Activated naive CD8-positive, alpha-beta T cell treated with anti-CD3 and anti-CD28 coated beads for 36 hours (primary cell): ENCODE measurements around the gene BICC1. TPM values are rescaled to one million over a fixed set of nuclear protein-coding genes. Genes with fewer than 3 reads are reported as not detected.

Source experiments
- DNase-seq: peaks from one replicate; pipeline ENCODE4 v3.0.0; 2021
- H3K27ac Mint-ChIP-seq: one replicate; pipeline ENCODE4 v1.8.0; 2022; ENCODE audit warnings: mild to moderate bottlenecking, moderate library complexity, mixed read lengths
- H3K27me3 Mint-ChIP-seq: one replicate; pipeline ENCODE4 v1.8.0; 2022; ENCODE audit warnings: mild to moderate bottlenecking, mixed read lengths
- H3K36me3 Mint-ChIP-seq: one replicate; pipeline ENCODE4 v1.8.0; 2021; ENCODE audit warnings: mild to moderate bottlenecking, mixed read lengths
- H3K4me1 Mint-ChIP-seq: one replicate; pipeline ENCODE4 v1.8.0; 2021; ENCODE audit warnings: mixed read lengths
- H3K4me3 Mint-ChIP-seq: one replicate; pipeline ENCODE4 v1.8.0; 2022; ENCODE audit warnings: mild to moderate bottlenecking, moderate library complexity, mixed read lengths
- H3K9me3 Mint-ChIP-seq: one replicate; pipeline ENCODE4 v1.8.0; 2022; ENCODE audit warnings: mixed read lengths
- total RNA-seq, 2 experiments: library from RNA; stranded (reverse); gene quantifications; one replicate each; pipeline ENCODE4 v1.2.3, GENCODE V29; 2021

The BICC1 gene
- total RNA-seq, 2 experiments from 2014 or later, result 0.04 TPM; not detected in 1

- no peak for DNase-seq
- no peaks in the 10 kb centered on the region for H3K27me3 Mint-ChIP-seq
- H3K27ac Mint-ChIP-seq, result no peak overlapping the region
- no peaks in the 10 kb centered on the region for H3K4me1 Mint-ChIP-seq
- no peak overlapping the region for H3K4me3 Mint-ChIP-seq
- no peaks in the 10 kb centered on the region for H3K36me3 Mint-ChIP-seq
- H3K9me3 Mint-ChIP-seq, result no peaks in the 10 kb centered on the region
These were observed 192.0 kb downstream of the BICC1 start for GRCh38 chr10:58704671-58705141.

DNA sequence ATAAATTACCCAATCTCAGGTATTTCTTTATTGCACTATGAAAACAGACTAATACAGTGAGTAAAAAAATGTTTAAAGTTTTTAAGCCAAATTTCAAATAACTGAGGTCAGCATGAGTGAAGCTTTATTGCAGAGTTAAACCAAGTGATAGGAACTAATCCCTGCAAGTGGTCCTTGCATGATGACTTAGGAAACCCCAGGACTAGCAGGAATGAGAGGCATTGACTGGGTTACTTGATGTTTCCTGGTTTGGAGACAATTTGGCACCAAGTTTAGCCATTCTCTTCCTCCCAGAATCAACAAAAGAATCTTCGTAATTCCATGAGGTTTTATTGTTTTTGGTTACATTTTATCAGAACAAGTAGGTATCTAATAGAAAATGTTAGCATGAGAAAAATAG is 194.2 kb downstream of the BICC1 start:
- Mint-ChIP-seq H3K9me3 (no peaks in the 10 kb centered on the region), H3K4me3 (no peak overlapping the region), H3K4me1 (no peaks in the 10 kb centered on the region), H3K27ac (no peak overlapping the region), H3K27me3 (no peaks in the 10 kb centered on the region), H3K36me3 (no peaks in the 10 kb centered on the region)
- no peak for DNase-seq

- no peaks in the 10 kb centered on the region for H3K27me3 Mint-ChIP-seq
- no peak for DNase-seq
- no peaks in the 10 kb centered on the region for H3K9me3 Mint-ChIP-seq
- H3K4me3 Mint-ChIP-seq, result no peak overlapping the region
- H3K27ac Mint-ChIP-seq, result no peak overlapping the region
- H3K4me1 Mint-ChIP-seq, result no peaks in the 10 kb centered on the region
- no peaks in the 10 kb centered on the region for H3K36me3 Mint-ChIP-seq
These were observed 199.5 kb downstream of the BICC1 start for GRCh38 chr10:58712141-58712540.

GRCh38 chr10:58712982-58713381 is 200.3 kb downstream of the BICC1 start:
- Mint-ChIP-seq H3K9me3 (no peaks in the 10 kb centered on the region), H3K4me3 (no peak overlapping the region), H3K36me3 (no peaks in the 10 kb centered on the region), H3K4me1 (no peaks in the 10 kb centered on the region), H3K27me3 (no peaks in the 10 kb centered on the region), H3K27ac (no peak overlapping the region)
- no peak for DNase-seq

GRCh38 chr10:58714409-58714808 is 201.7 kb downstream of the BICC1 start:
- DNase-seq, result no peak
- H3K9me3 Mint-ChIP-seq, result no peaks in the 10 kb centered on the region
- H3K36me3 Mint-ChIP-seq, result no peaks in the 10 kb centered on the region
- H3K4me3 Mint-ChIP-seq, result no peak overlapping the region
- no peaks in the 10 kb centered on the region for H3K27me3 Mint-ChIP-seq
- no peak overlapping the region for H3K27ac Mint-ChIP-seq
- no peaks in the 10 kb centered on the region for H3K4me1 Mint-ChIP-seq

- no peak for DNase-seq
- H3K4me3 Mint-ChIP-seq, result no peak overlapping the region
- H3K27me3 Mint-ChIP-seq, result no peaks in the 10 kb centered on the region
- H3K9me3 Mint-ChIP-seq, result no peaks in the 10 kb centered on the region
- H3K4me1 Mint-ChIP-seq, result no peaks in the 10 kb centered on the region
- H3K27ac Mint-ChIP-seq, result no peak overlapping the region
- no peaks in the 10 kb centered on the region for H3K36me3 Mint-ChIP-seq
These were observed 202.4 kb downstream of the BICC1 start for GRCh38 chr10:58715061-58715460.

DNA sequence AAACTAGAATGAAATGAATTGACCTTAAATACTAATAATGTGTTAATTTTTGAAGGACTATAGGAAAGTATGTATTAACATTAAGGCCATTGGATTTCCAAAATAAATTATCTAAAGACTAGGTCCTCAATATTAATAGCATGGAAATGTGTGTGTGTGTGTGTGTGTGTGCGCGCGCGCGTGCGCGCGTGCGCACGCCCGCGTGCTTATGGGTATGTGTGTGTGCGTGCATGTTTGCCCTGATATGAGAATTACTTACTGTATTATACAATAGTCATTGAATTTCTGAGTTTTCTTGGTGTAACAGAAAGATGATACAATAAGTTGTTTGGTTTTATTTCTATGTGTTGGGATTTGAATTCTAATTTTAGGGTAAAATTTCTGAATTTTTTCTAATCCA is 205.9 kb downstream of the BICC1 start:
- no peak for DNase-seq
- no peaks in the 10 kb centered on the region for H3K4me1 Mint-ChIP-seq
- no peak overlapping the region for H3K4me3 Mint-ChIP-seq
- H3K27ac Mint-ChIP-seq, result no peak overlapping the region
- no peaks in the 10 kb centered on the region for H3K9me3 Mint-ChIP-seq
- no peaks in the 10 kb centered on the region for H3K27me3 Mint-ChIP-seq
- no peaks in the 10 kb centered on the region for H3K36me3 Mint-ChIP-seq

- H3K9me3 Mint-ChIP-seq, result no peaks in the 10 kb centered on the region
- DNase-seq, result no peak
- H3K27me3 Mint-ChIP-seq, result no peaks in the 10 kb centered on the region
- H3K27ac Mint-ChIP-seq, result no peak overlapping the region
- no peaks in the 10 kb centered on the region for H3K36me3 Mint-ChIP-seq
- H3K4me3 Mint-ChIP-seq, result no peak overlapping the region
- no peaks in the 10 kb centered on the region for H3K4me1 Mint-ChIP-seq
These were observed 209.1 kb downstream of the BICC1 start for GRCh38 chr10:58721601-58722281.

GRCh38 chr10:58723186-58723585 is 210.5 kb downstream of the BICC1 start:
- H3K9me3 Mint-ChIP-seq, result no peaks in the 10 kb centered on the region
- no peaks in the 10 kb centered on the region for H3K4me1 Mint-ChIP-seq
- H3K36me3 Mint-ChIP-seq, result no peaks in the 10 kb centered on the region
- no peak overlapping the region for H3K27ac Mint-ChIP-seq
- DNase-seq, result no peak
- H3K27me3 Mint-ChIP-seq, result no peaks in the 10 kb centered on the region
- H3K4me3 Mint-ChIP-seq, result no peak overlapping the region

GRCh38 chr10:58723966-58724365 is 211.3 kb downstream of the BICC1 start:
- H3K9me3 Mint-ChIP-seq, result no peaks in the 10 kb centered on the region

DNA sequence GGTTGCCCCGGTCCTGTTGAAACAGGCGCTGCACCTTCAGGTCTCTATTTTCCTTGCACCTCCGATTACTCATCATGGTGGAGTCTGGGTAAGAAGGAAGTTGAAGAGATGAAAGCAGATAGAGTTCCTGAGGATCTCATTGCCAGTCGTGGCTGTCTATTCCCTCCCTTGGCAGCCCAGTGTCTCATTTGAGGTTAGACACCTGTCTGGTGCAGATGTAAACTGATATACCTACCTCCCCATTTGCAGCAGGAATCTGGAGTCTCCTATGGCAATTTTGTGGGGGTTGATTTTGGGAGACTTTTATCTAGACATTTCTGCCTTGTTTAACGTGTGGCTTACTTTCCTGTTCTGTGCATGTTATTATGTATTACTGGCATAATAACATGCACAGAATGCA is 212.1 kb downstream of the BICC1 start:
- Mint-ChIP-seq H3K4me1 (no peaks in the 10 kb centered on the region), H3K27me3 (no peaks in the 10 kb centered on the region), H3K4me3 (no peak overlapping the region), H3K36me3 (no peaks in the 10 kb centered on the region), H3K27ac (no peak overlapping the region), H3K9me3 (no peaks in the 10 kb centered on the region)
- DNase-seq, result no peak

More at GRCh38 chr10:58723966-58724365, 211.3 kb downstream of the BICC1 start:
- DNase-seq, result no peak
- H3K27ac Mint-ChIP-seq, result no peak overlapping the region
- H3K36me3 Mint-ChIP-seq, result no peaks in the 10 kb centered on the region
- no peak overlapping the region for H3K4me3 Mint-ChIP-seq
- no peaks in the 10 kb centered on the region for H3K27me3 Mint-ChIP-seq
- H3K4me1 Mint-ChIP-seq, result no peaks in the 10 kb centered on the region

- Mint-ChIP-seq H3K9me3 (no peaks in the 10 kb centered on the region), H3K36me3 (no peaks in the 10 kb centered on the region), H3K4me1 (no peaks in the 10 kb centered on the region), H3K27ac (no peak overlapping the region), H3K27me3 (no peaks in the 10 kb centered on the region), H3K4me3 (no peak overlapping the region)
- DNase-seq, result no peak
These were observed 213.2 kb downstream of the BICC1 start for GRCh38 chr10:58725901-58726300.

DNA sequence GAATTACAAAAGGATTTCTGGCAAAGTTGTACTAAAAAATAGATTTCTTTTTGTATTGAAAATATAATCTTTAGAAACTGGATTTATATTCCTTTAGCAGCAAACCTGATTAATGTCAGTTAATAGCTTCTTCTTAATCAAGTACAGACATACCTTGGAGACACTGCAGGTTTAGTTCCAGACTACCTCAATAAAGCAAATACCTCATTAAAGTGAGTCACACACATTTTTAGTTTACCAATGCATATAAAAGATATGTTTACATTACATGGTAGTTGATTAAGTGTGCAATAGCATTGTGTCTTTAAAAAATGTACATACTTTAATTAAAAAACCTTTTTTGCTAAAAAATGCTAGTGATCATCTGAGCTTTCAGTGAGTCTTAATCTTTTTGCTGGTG is 215.0 kb downstream of the BICC1 start:
- Mint-ChIP-seq H3K9me3 (peaks cover 4% of the 10 kb centered on the region), H3K4me1 (no peaks in the 10 kb centered on the region), H3K36me3 (no peaks in the 10 kb centered on the region)

GRCh38 chr10:58731276-58731675 is 218.6 kb downstream of the BICC1 start:
- H3K36me3 Mint-ChIP-seq, result no peaks in the 10 kb centered on the region
- H3K4me3 Mint-ChIP-seq, result no peak overlapping the region
- H3K27ac Mint-ChIP-seq, result no peak overlapping the region
- no peaks in the 10 kb centered on the region for H3K27me3 Mint-ChIP-seq
- DNase-seq, result no peak
- no peaks in the 10 kb centered on the region for H3K4me1 Mint-ChIP-seq
- peaks cover 4% of the 10 kb centered on the region for H3K9me3 Mint-ChIP-seq

More for the DNA sequence above, 215.0 kb downstream of the BICC1 start:
- no peak overlapping the region for H3K27ac Mint-ChIP-seq
- no peak for DNase-seq
- no peaks in the 10 kb centered on the region for H3K27me3 Mint-ChIP-seq
- no peak overlapping the region for H3K4me3 Mint-ChIP-seq

DNA sequence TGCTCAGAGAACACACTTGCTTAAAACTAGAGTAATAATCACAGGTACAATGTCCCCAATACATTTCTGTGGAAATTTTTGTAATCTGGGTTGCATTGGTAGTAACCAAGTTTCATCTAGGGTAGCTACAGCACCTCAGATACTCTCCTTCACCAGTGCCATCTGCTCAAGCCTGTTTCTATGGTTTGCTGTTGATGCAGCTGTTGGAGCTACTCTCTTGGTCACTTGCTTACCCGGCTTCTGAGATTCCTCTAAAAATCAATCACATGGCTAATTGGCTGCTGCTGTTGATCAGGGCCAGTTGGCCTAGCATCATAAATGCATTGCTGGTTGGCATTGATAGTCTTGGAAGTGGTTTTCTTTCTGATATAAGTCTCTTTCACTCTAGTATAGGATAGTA is 220.8 kb downstream of the BICC1 start:
- H3K36me3 Mint-ChIP-seq, result no peaks in the 10 kb centered on the region
- no peaks in the 10 kb centered on the region for H3K4me1 Mint-ChIP-seq
- no peak for DNase-seq
- no peak overlapping the region for H3K27ac Mint-ChIP-seq
- H3K4me3 Mint-ChIP-seq, result no peak overlapping the region
- H3K27me3 Mint-ChIP-seq, result no peaks in the 10 kb centered on the region
- peaks cover 7% of the 10 kb centered on the region for H3K9me3 Mint-ChIP-seq

- Mint-ChIP-seq H3K4me3 (no peak overlapping the region), H3K27ac (no peak overlapping the region), H3K9me3 (peaks cover 7% of the 10 kb centered on the region), H3K36me3 (no peaks in the 10 kb centered on the region), H3K4me1 (no peaks in the 10 kb centered on the region), H3K27me3 (no peaks in the 10 kb centered on the region)
- DNase-seq, result no peak
These were observed 221.4 kb downstream of the BICC1 start for GRCh38 chr10:58734116-58734515.
